GM18951 (cell line): Measurements from ENCODE around the gene SIGLEC15.

ENCODE experiments used
- POLR2A ChIP-seq: IDR thresholded peaks from 4 replicates; pipeline ENCODE4 v1.6.1; 2011; ENCODE audit warnings: mild to moderate bottlenecking; ENCODE audit not compliant: insufficient read length, insufficient read depth; ENCODE audit errors: extremely low read depth
- in situ Hi-C: fragments of 300-500 bp; cut with MboI; formaldehyde crosslinking; loops from one replicate; pipeline ENCODE4 v1.12.0; 2022; ENCODE audit warnings: low sequenced_read_pairs, mixed read lengths, inconsistent platforms; ENCODE audit not compliant: unreplicated experiment

The SIGLEC15 gene

GRCh38 chr18:45828917-45829811 lies 3.7 kb downstream of the SIGLEC15 start:
- in situ Hi-C loops: no loop called here
- TF ChIP-seq POLR2A: no peak

GRCh38 chr18:45829855-45830254 lies 4.4 kb downstream of the SIGLEC15 start:
- no peak for TF ChIP-seq POLR2A
- in situ Hi-C loops: no loop called here

GRCh38 chr18:45830917-45831316 lies 5.4 kb downstream of the SIGLEC15 start:
- in situ Hi-C loops: no loop called here
- TF ChIP-seq POLR2A: no peak

GRCh38 chr18:45833846-45834245 lies 8.4 kb downstream of the SIGLEC15 start:
- in situ Hi-C loops: no loop called here
- TF ChIP-seq POLR2A: no peak

- in situ Hi-C loops: no loop called here
- TF ChIP-seq POLR2A: no peak
These were observed 8.8 kb downstream of the SIGLEC15 start for GRCh38 chr18:45834306-45834705.

- no peak for TF ChIP-seq POLR2A
- in situ Hi-C loops: no loop called here
These were observed 9.7 kb downstream of the SIGLEC15 start for GRCh38 chr18:45835057-45835636.

GRCh38 chr18:45836242-45837205 lies 11.0 kb downstream of the SIGLEC15 start:
- no peak for TF ChIP-seq POLR2A
- in situ Hi-C loops: no loop called here

- in situ Hi-C loops: no loop called here
- TF ChIP-seq POLR2A: no peak
These were observed 12.0 kb downstream of the SIGLEC15 start for GRCh38 chr18:45837283-45838070.

- in situ Hi-C loops: no loop called here
- no peak for TF ChIP-seq POLR2A
These were observed 13.0 kb downstream of the SIGLEC15 start for GRCh38 chr18:45838302-45839070.

- no peak for TF ChIP-seq POLR2A
- in situ Hi-C loops: no loop called here
These were observed 14.2 kb downstream of the SIGLEC15 start for GRCh38 chr18:45839414-45840395.
